AG20443 (cell line): ENCODE measurements around the gene COL1A2.
A peak's percentile ranks its signal among the peaks of the same experiment; 100 is the strongest.

Experiments used
- DNase-seq: peaks from one replicate; pipeline ENCODE4 v3.0.0; 2012; ENCODE audit warnings: low spot score, mixed read lengths

Gene COL1A2

DNA sequence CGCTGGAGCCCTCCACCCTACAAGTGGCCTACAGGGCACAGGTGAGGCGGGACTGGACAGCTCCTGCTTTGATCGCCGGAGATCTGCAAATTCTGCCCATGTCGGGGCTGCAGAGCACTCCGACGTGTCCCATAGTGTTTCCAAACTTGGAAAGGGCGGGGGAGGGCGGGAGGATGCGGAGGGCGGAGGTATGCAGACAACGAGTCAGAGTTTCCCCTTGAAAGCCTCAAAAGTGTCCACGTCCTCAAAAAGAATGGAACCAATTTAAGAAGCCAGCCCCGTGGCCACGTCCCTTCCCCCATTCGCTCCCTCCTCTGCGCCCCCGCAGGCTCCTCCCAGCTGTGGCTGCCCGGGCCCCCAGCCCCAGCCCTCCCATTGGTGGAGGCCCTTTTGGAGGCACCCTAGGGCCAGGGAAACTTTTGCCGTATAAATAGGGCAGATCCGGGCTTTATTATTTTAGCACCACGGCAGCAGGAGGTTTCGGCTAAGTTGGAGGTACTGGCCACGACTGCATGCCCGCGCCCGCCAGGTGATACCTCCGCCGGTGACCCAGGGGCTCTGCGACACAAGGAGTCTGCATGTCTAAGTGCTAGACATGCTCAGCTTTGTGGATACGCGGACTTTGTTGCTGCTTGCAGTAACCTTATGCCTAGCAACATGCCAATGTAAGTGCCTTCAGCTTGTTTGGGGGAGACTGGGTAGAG lies at the start of gene COL1A2:
COL1A2 (plus strand) TSS at position 459 of the 704 bp plus-strand sequence; CDS start at position 596, 137 bp downstream.
- peak; percentile 95 for DNase-seq

DNA sequence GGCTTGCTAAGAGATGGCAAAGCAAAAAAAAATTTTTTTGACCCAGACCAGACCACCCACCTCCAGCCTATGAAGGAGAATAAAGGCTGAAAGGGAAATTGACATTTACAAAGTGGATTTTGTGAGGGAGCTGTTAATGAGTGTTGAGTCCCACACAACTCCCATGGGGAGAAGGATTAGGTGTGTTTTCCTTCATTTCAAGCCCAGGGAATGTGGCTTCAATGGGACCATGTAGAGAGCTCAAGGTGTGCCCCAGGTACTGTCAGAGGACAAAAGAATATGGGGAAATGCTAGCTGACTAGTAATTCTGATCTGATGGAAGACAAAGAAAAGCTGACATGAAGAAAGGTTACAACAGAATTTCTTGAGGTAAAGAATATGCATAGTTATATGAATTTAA lies 48.8 kb upstream of the COL1A2 start:
- DNase-seq, result no peak

DNA sequence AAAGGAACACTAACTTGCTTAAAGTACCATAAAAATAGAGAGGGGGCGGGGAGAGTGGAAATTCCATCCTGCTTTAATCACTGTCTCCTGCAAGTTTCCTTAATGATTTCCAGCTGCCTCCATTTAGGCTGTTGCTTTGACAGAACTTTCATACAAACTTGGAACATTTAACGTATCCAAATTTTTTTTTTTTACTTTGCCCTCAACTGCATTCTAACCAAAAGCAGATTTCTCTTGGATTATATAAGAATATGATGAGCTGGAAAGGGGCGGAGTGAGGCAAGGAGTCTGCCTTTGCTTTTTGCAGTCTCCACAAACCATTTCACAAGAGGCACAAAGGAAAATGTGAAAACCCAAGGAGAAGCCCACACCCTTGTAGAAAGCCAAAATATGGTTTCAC lies 46.6 kb upstream of the COL1A2 start:
- DNase-seq, result peak; percentile 87

DNA sequence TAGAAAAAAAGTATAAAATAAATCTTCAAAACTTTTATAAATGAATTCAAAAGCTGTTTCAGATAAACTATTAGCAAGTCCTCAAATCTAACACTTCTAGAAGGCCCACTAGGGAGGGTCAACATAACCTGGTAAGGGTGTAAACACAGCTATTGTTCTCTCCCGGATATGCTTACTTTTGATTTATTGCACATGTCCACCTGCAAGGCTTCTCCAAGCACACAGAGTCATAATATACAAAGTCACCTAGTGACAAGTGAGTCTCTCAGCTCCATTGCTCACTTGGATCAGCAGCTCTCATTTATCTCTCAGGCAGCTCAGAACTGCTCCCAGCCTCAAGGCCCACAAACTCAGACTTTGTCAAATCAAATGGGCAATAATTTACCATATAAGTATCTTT lies 44.0 kb upstream of the COL1A2 start:
- no peak for DNase-seq

DNA sequence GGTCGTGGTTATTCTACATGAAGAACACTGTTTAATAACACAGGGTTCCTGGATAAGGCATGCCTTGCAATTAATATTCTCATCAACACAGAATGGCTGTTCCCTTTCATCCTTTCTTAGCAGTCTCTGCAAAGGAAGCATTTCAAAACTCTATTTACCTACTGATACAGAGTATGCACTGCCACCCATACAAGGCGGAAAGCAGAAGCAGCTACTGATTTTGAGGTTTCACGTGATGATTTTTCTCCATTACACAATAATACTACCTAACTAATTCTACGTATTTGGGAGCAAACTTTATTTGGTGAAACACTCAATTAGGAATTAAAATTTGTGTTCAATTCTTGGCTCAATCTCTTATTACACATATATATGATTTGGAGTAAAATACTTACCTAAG lies 43.0 kb upstream of the COL1A2 start:
- DNase-seq, result no peak

DNA sequence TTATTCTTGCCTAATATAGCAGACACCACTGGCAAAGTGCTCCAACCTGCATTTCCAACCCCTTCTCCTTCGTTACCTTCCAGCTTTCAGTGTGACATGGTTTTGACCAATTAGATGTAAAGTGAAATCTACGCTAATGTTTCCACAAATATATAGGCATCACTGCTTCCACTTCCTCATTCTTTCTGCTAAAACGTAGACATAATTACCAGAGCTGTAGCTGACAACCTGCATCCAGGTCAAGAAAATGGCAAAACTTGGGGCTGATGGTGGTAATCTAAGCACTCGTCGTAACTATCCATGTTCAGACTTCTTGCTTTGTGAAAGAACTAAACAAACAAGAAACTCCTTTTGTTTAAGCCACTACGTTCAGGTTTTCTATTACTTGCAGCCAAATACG lies 41.8 kb upstream of the COL1A2 start:
- DNase-seq, result no peak

DNA sequence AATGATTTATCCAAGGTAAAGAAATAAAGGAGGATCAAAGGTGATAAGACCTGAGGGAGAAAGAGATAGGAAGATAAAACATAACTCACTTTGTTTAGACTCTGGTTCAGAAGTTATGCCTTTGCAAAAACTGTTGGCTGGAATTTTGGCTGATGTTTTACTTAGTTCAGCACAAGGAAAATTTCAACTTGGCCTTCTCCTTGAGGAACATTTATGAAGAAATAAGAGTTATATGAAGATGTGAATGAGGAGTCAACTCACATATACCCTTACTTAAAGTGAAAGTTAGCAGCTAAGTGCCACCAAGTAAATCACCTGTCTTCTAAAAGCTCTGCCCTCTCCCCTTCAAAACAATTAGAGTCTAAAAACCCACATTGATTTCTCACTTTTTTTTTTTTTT lies 39.7 kb upstream of the COL1A2 start:
- DNase-seq, result no peak

DNA sequence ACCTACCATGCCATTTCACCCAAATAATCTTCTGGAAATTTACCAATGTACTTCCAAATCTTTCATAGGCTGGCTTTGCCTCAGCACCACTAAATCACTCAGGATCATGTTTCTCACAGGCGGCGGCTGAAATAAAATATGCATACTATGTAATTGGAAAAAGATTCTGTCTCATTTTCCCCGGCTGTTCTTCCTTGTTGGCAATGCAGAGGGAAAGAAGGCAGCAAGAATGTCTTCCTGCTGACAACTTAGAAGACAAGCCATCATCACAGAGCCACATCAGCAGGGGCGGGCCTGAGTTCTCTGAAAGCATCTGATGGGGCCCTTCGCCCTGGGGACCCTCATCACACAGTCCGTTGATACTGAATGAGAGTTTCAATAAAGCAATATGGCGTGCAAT lies 39.2 kb upstream of the COL1A2 start:
- DNase-seq, result peak; percentile 39

DNA sequence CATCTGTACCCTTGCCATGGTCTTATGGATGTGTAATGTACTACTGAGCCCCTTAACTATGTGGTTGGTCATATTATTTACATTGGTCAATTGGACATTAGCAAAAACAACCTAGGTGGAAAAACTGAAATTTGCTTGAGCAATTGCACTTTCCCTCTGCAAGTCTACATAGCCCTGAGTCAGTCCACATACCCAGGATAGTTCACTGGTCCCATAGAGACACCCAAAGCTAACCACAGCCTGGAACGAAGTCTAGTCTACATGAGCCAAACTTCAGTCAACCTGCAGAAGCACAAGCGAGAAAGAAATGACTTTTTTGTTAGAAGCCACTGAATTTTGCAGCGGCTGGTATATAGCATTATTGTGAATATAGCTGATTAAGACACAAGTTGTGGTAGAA lies 37.6 kb upstream of the COL1A2 start:
- DNase-seq, result peak; percentile 47

DNA sequence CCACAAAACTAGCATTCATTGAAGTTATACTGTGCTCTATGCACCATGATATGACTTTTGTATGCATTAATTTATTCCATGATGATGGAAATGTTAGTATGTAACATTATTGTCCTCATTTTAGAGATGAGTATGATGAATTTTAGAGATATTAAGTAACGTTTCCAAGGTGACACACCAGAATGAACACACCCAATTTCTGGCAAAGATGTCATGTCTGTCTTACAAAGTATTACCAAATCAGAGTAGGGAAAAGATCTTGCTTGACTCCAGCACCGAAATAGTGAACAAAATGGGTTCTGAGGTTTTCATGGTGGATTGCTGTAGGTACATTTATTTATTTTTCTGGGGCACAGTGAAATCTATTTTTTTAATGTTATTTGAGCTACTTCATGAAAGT lies 33.8 kb upstream of the COL1A2 start:
- DNase-seq, result no peak

DNA sequence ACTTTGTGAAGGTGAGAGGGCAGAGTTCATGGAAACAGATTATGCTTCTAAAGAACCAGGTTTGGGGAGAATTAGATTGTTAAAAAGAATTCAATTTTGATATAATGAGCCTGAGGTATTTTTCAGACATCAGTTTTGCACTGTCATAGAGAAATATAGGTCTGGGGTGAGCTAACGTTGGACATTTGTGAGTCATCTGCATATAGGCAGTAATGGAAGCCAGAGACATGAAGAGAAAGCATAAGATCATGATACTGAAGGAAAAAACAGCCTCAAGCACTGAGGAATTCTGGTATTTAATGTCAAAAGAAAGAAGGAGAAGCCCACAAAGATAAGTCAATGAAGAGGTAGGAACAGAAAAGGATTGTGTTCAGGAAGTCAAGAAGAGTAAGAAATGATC lies 32.4 kb upstream of the COL1A2 start:
- DNase-seq, result no peak

DNA sequence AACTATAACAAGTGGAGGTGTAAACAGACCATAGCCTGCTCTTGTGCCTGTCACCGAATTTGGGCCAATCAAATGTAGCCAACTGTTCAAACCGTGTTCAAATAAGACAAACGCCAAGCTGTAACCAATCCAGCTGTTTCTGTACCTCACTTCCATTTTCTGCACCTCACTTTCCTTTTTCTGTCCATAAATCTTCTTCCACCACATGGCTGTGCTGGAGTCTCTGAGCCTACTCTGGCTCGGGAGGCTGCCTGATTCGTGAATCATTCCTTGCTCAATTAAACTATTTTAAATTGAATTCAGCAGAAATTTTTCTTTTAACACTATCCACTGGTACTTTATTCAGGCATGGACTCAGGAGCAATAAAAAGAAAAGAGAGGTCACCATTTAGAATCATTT lies 29.9 kb upstream of the COL1A2 start:
- DNase-seq, result no peak

DNA sequence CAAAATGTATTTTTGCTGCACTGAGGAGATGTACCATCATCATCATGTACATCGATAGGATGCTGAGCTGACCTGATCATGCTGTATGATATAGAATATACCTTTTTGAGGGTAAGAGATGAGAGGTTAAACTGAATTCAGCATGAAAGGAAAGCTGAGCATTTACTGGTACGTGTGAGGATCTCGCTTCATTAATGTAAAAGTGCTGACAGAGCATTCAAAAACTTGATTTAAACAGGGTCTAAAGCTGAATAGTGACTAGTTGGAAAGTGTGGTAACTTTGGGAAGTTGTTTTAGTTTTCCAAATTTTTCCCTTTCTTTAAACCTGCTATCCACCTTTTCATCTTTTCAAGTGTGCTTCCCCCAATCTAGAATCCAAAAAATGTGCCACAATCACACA lies 28.5 kb upstream of the COL1A2 start:
- no peak for DNase-seq

DNA sequence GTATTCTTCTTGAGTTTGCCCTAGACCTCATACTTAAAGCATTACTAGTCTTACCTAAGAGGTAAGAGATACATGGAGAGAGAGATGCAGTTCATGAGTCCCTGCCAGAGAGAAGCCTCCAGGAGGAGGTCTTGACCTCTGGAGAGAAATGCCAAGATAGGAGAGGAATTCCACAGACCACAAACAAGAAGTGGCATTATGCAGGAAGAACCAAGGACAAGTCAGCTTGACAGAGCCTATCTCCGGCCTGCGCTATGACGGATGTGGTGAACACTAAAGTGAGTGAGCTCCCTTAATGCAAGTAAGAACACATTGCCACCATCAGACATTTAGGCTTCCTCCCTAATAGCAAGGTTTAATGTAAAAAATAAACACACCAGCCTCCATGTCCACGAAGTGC lies 27.9 kb upstream of the COL1A2 start:
- no peak for DNase-seq

DNA sequence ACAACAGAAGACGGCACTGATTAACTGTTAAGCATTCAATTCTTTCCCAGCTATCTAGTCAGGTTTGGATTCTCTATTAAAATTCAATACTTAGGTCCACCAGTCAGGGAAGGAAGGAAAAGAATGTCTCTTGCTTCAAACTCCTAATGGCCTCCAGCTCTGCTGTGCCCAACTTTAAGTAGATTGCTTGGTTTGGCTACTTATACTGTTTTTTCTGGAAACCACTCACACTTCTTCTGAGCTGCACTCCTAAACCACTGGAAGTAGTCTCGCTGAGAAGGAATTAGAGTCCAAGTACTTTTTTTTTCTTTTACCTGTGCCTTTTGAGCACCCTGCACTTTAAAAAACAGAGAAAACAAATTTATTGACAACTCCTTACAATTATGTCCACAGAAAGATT lies 26.7 kb upstream of the COL1A2 start:
- DNase-seq, result peak; percentile 23

DNA sequence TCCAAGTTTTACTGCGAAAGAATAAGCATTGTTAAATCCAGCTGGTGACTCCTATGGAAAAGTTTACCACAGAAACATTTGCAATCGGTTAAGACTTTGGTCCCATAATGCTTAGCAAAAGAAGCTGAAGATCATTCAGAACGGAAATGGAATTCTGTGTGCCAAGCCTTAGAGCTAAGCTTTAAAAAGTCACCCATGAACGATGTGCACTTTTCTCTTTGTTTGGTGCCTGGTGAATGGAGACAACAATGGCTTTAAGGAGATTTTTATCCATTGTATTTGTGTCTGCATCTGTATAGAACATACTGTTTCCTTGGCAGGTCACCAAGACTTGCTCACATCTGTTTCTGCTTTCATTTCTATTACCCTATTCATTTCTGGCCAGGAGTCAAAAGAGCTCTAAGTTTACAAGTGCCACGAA lies 26.3 kb upstream of the COL1A2 start:
- DNase-seq, result peak; percentile 48

DNA sequence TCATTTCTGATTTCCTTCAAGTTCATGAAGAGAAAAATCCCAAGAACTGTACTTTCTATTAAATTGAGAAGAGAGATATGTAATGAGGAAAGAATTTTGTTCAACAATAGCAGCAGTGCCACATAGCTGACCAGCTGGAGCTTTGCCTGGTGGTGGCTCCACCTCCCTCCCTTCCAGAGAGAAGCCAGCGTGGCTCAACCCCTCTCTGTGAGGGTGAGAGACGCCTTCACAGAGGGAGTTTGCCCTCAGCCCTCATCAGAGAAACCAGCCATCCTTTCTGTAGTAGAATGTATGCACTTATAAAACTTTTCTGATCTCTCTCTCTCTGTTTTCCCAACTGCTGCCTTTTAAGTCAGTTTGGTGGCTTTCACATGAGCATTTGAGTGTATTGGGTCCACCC lies 20.5 kb upstream of the COL1A2 start:
- DNase-seq, result peak; percentile 91

DNA sequence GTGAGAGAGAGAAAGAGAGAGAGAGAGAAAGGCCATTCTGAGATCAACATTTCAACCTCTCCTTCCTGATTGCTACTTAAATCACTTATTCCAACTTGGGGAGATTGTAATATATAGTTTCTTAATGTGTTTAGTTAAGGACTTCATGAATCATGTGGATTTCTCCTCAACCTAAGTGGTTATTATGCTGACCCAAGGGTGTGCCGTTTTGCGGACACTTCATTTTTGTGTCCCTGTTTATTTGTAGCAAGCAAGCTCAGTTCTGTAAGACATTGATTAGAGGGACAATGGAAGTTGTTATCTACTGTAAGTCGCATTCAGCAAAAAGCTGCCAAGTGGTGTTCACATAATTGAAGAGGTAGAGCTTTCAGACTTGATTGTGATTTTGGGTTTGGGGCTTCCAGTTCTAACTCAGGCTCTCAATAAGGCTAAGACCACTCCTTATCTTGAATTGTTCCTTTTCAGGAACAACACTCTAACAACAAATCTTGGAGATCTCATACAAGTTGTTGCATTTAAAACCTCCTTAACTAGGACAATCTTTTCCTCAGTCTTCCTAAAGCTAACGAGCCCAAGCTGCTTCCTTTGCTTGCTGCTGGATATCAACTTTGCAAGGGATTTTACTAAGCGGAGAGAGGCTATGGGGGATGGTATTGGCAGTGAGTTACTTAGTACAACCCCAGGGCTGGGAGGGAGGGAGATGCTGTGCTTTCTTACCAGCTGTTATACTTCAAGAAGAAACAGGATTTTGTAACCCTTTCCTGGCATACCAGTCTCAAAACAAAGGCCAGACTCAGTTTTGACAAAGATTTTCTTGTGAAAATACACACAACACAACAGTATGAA lies 19.8 kb upstream of the COL1A2 start:
- peak; percentile 70 for DNase-seq

DNA sequence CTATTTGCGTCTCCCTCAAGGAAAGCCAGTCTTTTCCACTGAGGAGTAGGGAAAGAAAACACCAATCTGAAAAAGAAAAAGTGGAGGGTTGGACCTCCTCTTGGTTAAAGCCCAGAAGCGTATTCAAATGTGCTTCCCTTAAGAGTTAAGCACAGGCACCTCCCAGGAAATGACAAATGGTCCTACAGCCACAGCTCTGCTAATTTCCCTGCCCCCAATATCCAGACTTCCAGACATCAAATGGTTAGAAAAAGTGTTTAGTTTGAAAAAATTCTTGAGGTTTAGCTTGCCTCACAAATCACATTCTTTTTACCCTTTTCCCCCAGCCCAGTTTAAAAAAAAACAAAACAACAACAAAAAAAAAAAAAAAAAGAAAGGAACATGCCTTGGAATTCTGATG lies 19.0 kb upstream of the COL1A2 start:
- peak; percentile 71 for DNase-seq

DNA sequence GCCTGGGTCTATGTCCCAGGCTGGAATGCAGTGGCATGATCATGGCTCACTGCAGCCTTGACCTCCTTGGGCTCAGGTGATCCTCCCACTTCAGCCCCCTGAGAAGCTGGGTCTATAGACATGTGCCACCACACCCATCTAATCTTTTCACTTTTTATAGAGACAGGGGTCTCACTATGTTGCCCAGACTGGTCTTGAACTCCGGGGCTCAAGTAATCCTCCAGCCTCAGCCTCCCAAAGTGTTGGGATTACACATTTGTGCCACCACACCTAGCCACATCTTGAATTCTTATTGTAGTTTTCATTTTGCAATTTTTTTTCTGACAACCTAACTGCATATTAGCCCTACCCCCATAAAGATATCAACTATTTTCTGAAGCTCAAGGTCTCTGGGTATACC lies 18.4 kb upstream of the COL1A2 start:
- no peak for DNase-seq

DNA sequence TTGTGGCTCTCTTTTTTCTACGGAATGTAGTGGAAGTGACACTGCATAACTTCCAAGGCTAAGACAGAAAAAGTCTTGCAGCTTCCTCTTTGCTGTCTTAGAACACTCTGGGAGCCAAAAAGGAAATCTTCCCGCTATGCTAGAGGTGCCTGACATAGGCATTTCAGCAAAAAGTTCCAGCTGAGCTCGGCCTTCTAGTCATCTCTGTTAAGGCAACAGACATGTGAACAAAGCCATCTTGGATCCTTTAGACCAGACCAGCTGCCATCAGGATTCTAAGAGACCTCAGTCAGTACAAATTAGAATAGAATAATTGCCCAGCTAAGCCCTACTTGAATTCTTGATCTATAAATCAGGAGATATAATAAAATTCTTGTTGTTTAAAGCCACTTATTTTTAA lies 16.3 kb upstream of the COL1A2 start:
- no peak for DNase-seq

DNA sequence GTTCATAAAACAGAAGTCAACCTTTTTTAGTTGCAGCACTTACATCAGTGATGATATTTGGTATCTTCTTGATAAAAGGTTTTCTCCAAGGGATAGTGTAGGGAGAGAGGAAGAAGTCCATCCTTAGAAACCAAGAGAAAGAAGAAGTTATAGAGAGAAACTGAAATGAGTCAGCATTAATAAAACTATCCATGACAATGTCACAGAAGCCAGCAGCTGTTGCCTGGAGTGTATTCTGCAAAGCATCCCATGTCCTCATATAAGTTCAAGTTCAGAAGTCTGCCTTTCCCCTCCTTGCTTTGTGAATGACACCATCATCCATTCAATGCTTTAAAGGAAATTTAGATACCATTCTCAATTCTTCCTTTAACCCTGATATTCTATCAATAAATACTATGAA lies 14.4 kb upstream of the COL1A2 start:
- no peak for DNase-seq

DNA sequence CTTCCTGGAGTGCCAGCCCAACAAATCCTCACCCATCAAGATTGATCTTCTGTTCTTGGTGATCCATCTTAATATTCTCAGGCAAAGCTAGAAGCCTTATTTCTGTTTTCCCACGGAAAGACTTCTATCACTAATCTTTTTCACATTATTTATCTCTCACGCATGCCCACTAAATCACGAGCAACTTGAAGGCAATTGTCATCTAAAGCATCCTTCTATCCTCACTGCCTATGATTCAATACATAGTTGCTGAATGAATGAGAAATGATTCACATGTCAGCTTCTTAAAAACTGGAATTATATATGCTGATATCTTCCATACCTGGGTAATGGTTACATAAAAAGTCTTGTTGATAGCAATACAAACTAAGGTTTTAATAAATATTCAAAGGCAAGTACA lies 12.6 kb upstream of the COL1A2 start:
- DNase-seq, result peak; percentile 32

DNA sequence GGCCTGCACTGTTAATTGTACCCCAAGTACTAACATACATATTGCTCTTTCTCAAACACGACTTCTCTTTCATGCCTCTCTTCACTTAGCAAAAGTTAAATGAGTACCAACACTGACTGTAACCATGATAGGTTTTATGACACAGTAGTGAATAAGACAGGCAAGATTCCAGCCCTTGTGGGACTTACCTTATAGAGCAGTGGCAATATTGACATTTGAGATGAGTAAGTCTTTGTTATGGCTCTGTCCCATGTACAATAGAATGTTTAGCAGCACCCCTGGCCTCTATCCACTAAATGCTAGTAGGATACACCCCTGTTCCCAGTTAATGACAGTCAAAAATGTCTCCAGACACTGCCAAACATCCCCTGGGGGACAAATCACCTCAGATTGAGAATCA lies 11.9 kb upstream of the COL1A2 start:
- no peak for DNase-seq
